ENCODE measurements around the gene ATP8A1. TPM values are rescaled to one million over a fixed set of nuclear protein-coding genes. Genes with fewer than 3 reads are reported as not detected.

The ATP8A1 gene
- total and polyA plus RNA-seq, 2 of the 8 experiments (the other 6 are each of a cell fraction or from before 2014, with no cell fraction given): 3.7 to 14.9 TPM

DNA sequence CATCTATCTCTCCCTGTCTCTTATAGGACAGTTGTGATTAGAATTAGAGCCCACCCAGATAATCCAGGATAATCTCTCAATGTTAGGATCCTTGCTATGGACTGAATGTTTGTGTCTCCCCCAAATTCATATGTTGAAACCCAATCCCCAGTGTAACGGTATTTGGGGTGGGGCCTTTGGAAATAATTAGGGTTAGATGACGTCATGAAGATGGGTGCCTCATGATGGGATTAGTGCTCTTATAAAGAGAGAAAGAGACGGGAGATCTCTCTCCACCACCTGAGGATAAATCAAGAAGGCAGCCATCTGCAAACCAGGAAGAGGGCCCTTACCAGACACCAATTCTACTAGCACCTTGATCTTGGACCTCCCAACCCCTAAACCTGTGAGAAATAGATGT is 293.3 kb downstream of the ATP8A1 start:
- Histone ChIP-seq H2BK5ac (ENCODE audit: low read depth, low read length) (no peak overlapping the region), H4K20me1 (replicated peaks in 1 of 2; ENCODE audit: control insufficient read depth in 1 of 2, insufficient read depth in 2 of 2, low read length in 2 of 2) (no peaks in the 10 kb centered on the region), H2AFZ (ENCODE audit: low read length) (no peak overlapping the region), H4K91ac (replicated peaks; ENCODE audit: insufficient read length, low read length) (no peak overlapping the region), H3K9me3 (ENCODE audit: insufficient read depth in 2 of 2, low read depth in 1 of 2, low read length in 1 of 2) (no peaks in the 10 kb centered on the region), H3K79me1 (ENCODE audit: low read depth, low read length) (no peaks in the 10 kb centered on the region), H3K23me2 (ENCODE audit: low read depth, low read length) (peaks cover 2% of the 10 kb centered on the region; the same call in 1 of the 2 replicates), H3K27me3 (replicated peaks in 1 of 4; ENCODE audit: control insufficient read depth in 3 of 4, extremely low read depth in 1 of 4, insufficient read depth in 3 of 4, low read length in 3 of 4) (peaks cover 0 to 1% (median 0%) of the 10 kb centered on the region in 4 experiments; a peak in 1 of 7 replicates), H3K4me3 (ENCODE audit: extremely low read depth in 1 of 4, insufficient read depth in 2 of 4, low read depth in 3 of 4, low read length in 4 of 4) (no peak overlapping the region), H4K5ac (ENCODE audit: insufficient read length, low read depth, low read length) (no peak overlapping the region), H3K23ac (ENCODE audit: insufficient read length) (no peak overlapping the region), H3K14ac (ENCODE audit: insufficient read length) (no peak overlapping the region), H3K4me2 (ENCODE audit: insufficient read depth in 1 of 2, low read depth in 2 of 2, low read length in 2 of 2) (no peak overlapping the region), H4K8ac (ENCODE audit: extremely low read depth, insufficient read depth, low read length) (no peak overlapping the region), H2BK20ac (ENCODE audit: low read length) (no peak overlapping the region), H3K4ac (replicated peaks; ENCODE audit: insufficient read length, low read depth, low read length) (no peak overlapping the region), H3K18ac (ENCODE audit: extremely low read depth, low read length) (no peak overlapping the region), H2AK5ac (ENCODE audit: low read depth, low read length) (no peak overlapping the region), H2BK120ac (replicated peaks; ENCODE audit: low read depth, low read length) (no peak overlapping the region), H2BK15ac (ENCODE audit: low read length) (no peak overlapping the region), H2BK12ac (ENCODE audit: low read depth, low read length) (no peak overlapping the region), H3K27ac (ENCODE audit: low read depth, low read length) (no peak overlapping the region), H3K79me2 (ENCODE audit: control insufficient read depth in 1 of 2, insufficient read depth in 2 of 2, low read length in 2 of 2) (no peaks in the 10 kb centered on the region), H3K4me1 (replicated peaks in 1 of 4; ENCODE audit: control insufficient read depth in 3 of 4, insufficient read depth in 4 of 4, low read length in 3 of 4) (no peaks in the 10 kb centered on the region), H3K56ac (replicated peaks; ENCODE audit: insufficient read length, low read depth, low read length) (no peak overlapping the region), H3K36me3 (ENCODE audit: control insufficient read depth in 2 of 4, insufficient read depth in 4 of 4, low read length in 3 of 4) (no peaks in the 10 kb centered on the region), H3K9ac (replicated peaks in 1 of 4; ENCODE audit: extremely low read depth in 1 of 4, low read depth in 3 of 4, low read length in 3 of 4) (no peak overlapping the region)
- FAIRE-seq (no peak), DNase-seq (ENCODE audit: low read depth in 1 of 2, low spot score in 2 of 2) (no peak)
- POLR2A ChIA-PET (ENCODE audit: partially characterized antibody): no interaction called here
- 91% methylated on average over 3 of the region's 3 CpGs; no CpG with 5 or more reads in 1 of the 2 experiments for WGBS, 2 experiments (ENCODE audit: extremely low coverage in 1 of 2, insufficient coverage in 1 of 2, insufficient read length in 1 of 2, insufficient replicate concordance in 2 of 2, low coverage in 1 of 2, low lambda C conversion rate in 2 of 2, missing lambda C conversion rate in 1 of 2)
- CTCF ChIA-PET (ENCODE audit: partially characterized antibody): no interaction called here
- TF ChIP-seq SP1 (IDR thresholded peaks at IDR 0.05; ENCODE audit: low read depth, low read length): no peak
- no peak for TF ChIP-seq JUND (IDR thresholded peaks at IDR 0.05; ENCODE audit: low read length)
- no peak for TF ChIP-seq ATF2 (IDR thresholded peaks at IDR 0.05; ENCODE audit: low read length)
- no peak for TF ChIP-seq TCF12 (IDR thresholded peaks at IDR 0.05; ENCODE audit: low read depth, low read length)
- TF ChIP-seq YY1 (IDR thresholded peaks at IDR 0.05; ENCODE audit: low read depth, low read length): no peak
- TF ChIP-seq SIRT6 (IDR thresholded peaks at IDR 0.05; ENCODE audit: low read length): no peak
- TF ChIP-seq SP4 (IDR thresholded peaks at IDR 0.05; ENCODE audit: low read length): no peak
- TF ChIP-seq RAD21 (IDR thresholded peaks at IDR 0.05 in 1 of 2, conservative IDR thresholded peaks at IDR 0.05 in 1 of 2; ENCODE audit: low read depth in 2 of 2, low read length in 2 of 2): no peak
- TF ChIP-seq CBX5 (IDR thresholded peaks at IDR 0.05; ENCODE audit: low read depth, low read length): no peak
